ENCODE results near the gene STC2. TPM values are rescaled to one million over a fixed set of nuclear protein-coding genes. Genes with fewer than 3 reads are reported as not detected.

Gene STC2
- total RNA-seq, 1 donor from 2014 or later = 2.6 TPM

GRCh38 chr5:173327084-173327947 is 898 bp downstream of the STC2 start:
- H3K9me3 Mint-ChIP-seq = no peaks in the 10 kb centered on the region
- no peak for DNase-seq (ENCODE audit: low read depth, low spot score)
- no peak overlapping the region for H3K27ac Mint-ChIP-seq (ENCODE audit: unreplicated experiment)
- H3K36me3 Mint-ChIP-seq (ENCODE audit: low read depth) = no peaks in the 10 kb centered on the region
- H3K27me3 Mint-ChIP-seq (ENCODE audit: low read depth) = peaks cover 95% of the 10 kb centered on the region
- peak overlapping the region; percentile 89 for H3K4me3 Mint-ChIP-seq
- no peak for TF ChIP-seq CTCF (conservative IDR thresholded peaks at IDR 0.05)
- H3K4me1 Mint-ChIP-seq = peaks cover 36% of the 10 kb centered on the region

- Mint-ChIP-seq H3K27me3 (ENCODE audit: low read depth) (peaks cover 92% of the 10 kb centered on the region), H3K27ac (ENCODE audit: unreplicated experiment) (no peak overlapping the region), H3K36me3 (ENCODE audit: low read depth) (no peaks in the 10 kb centered on the region), H3K4me1 (peaks cover 29% of the 10 kb centered on the region), H3K4me3 (peak overlapping the region; percentile 89), H3K9me3 (no peaks in the 10 kb centered on the region)
- no peak for DNase-seq (ENCODE audit: low read depth, low spot score)
- TF ChIP-seq CTCF (conservative IDR thresholded peaks at IDR 0.05) = no peak
Measured at GRCh38 chr5:173326501-173326960, 1.7 kb downstream of the STC2 start.

GRCh38 chr5:173325091-173325698 is 3.0 kb downstream of the STC2 start:
- TF ChIP-seq CTCF (conservative IDR thresholded peaks at IDR 0.05) = no peak
- peaks cover 27% of the 10 kb centered on the region for H3K4me1 Mint-ChIP-seq
- H3K27me3 Mint-ChIP-seq (ENCODE audit: low read depth) = peaks cover 82% of the 10 kb centered on the region
- H3K36me3 Mint-ChIP-seq (ENCODE audit: low read depth) = no peaks in the 10 kb centered on the region
- peak overlapping the region; percentile 73 for H3K4me3 Mint-ChIP-seq
- H3K9me3 Mint-ChIP-seq = no peaks in the 10 kb centered on the region
- DNase-seq (ENCODE audit: low read depth, low spot score) = no peak
- no peak overlapping the region for H3K27ac Mint-ChIP-seq (ENCODE audit: unreplicated experiment)

- Mint-ChIP-seq H3K4me1 (peaks cover 26% of the 10 kb centered on the region), H3K27ac (ENCODE audit: unreplicated experiment) (no peak overlapping the region), H3K36me3 (ENCODE audit: low read depth) (no peaks in the 10 kb centered on the region), H3K27me3 (ENCODE audit: low read depth) (peaks cover 78% of the 10 kb centered on the region), H3K4me3 (no peak overlapping the region), H3K9me3 (no peaks in the 10 kb centered on the region)
- no peak for TF ChIP-seq CTCF (conservative IDR thresholded peaks at IDR 0.05)
- no peak for DNase-seq (ENCODE audit: low read depth, low spot score)
Measured at GRCh38 chr5:173324115-173325001, 3.9 kb downstream of the STC2 start.

GRCh38 chr5:173323799-173324114 is 4.5 kb downstream of the STC2 start:
- no peak overlapping the region for H3K4me3 Mint-ChIP-seq
- H3K27me3 Mint-ChIP-seq (ENCODE audit: low read depth) = peaks cover 72% of the 10 kb centered on the region
- DNase-seq (ENCODE audit: low read depth, low spot score) = no peak
- H3K27ac Mint-ChIP-seq (ENCODE audit: unreplicated experiment) = no peak overlapping the region
- peaks cover 21% of the 10 kb centered on the region for H3K4me1 Mint-ChIP-seq
- H3K9me3 Mint-ChIP-seq = no peaks in the 10 kb centered on the region
- no peaks in the 10 kb centered on the region for H3K36me3 Mint-ChIP-seq (ENCODE audit: low read depth)
- TF ChIP-seq CTCF (conservative IDR thresholded peaks at IDR 0.05) = no peak

All from neural crest cell (in vitro differentiated cells).